HepG2 (cell line): ENCODE measurements around the gene TMUB1. TPM values are rescaled to one million over a fixed set of nuclear protein-coding genes. Genes with fewer than 3 reads are reported as not detected.

Source experiments
- ATM ChIP-seq: fragments of 450-650 bp; IDR thresholded peaks from 2 replicates; pipeline ENCODE4 v1.7.1; 2017; ENCODE audit warnings: mild to moderate bottlenecking, borderline replicate concordance
- GFI1 ChIP-seq: sonication (generic); formaldehyde crosslinking; IDR thresholded peaks from 2 replicates; pipeline ENCODE4 v1.5.0; 2020; ENCODE audit warnings: missing genetic modification reagents, mild to moderate bottlenecking, borderline replicate concordance
- GTF3A ChIP-seq: sonication (generic); formaldehyde crosslinking; conservative IDR thresholded peaks from 2 replicates; pipeline ENCODE4 v1.4.0; 2020; ENCODE audit warnings: mild to moderate bottlenecking, missing genetic modification reagents
- KLF6 ChIP-seq: IDR thresholded peaks from 2 replicates; pipeline ENCODE4 v1.8.0; 2016; ENCODE audit warnings: missing biosample characterization, missing genetic modification reagents
- NFATC3 ChIP-seq: sonication (generic); formaldehyde crosslinking; IDR thresholded peaks from 2 replicates; pipeline ENCODE4 v1.5.1; 2020; ENCODE audit warnings: mild to moderate bottlenecking, missing genetic modification reagents
- NR2F2 ChIP-seq: IDR thresholded peaks from 2 replicates; pipeline ENCODE4 v1.6.1; 2012; ENCODE audit warnings: low read depth, inconsistent platforms, borderline replicate concordance
- SIN3A ChIP-seq: IDR thresholded peaks from 2 replicates; pipeline ENCODE4 v1.6.1; 2011; ENCODE audit warnings: low read depth, mild to moderate bottlenecking, control low read depth, low read length, borderline replicate concordance
- SOX6 ChIP-seq, 2 experiments: fragments of 450-650 bp in 1 of 2; sonication (generic) in 1 of 2; formaldehyde crosslinking in 1 of 2; IDR thresholded peaks; 2 replicates each; pipeline versions ENCODE4 v1.4.0 to v1.6.1; 2017 to 2020; ENCODE audit warnings: antibody characterized with exemption in 1 of 2, mild to moderate bottlenecking in 1 of 2, missing genetic modification reagents in 1 of 2
- polyA plus RNA-seq, 8 experiments: library from polyadenylated mRNA; depleted of rRNA in 3 of 8; stranded (reverse) in 7 of 8; unstranded in 1 of 8; fragments of >200 nt; fragmentation: Illumina TruSeq in 4 of 8; extraction: Trizol in 4 of 8; gene quantifications; 2 replicates each; pipeline versions ENCODE4 v1.2.1 to v1.2.3, GENCODE V29; 2011 to 2016; ENCODE audit warnings: low read depth in 4 of 8, missing spikeins in 1 of 8, mixed read lengths in 1 of 8; ENCODE audit not compliant: insufficient read depth in 1 of 8
- total RNA-seq, 5 experiments: library from RNA; depleted of rRNA; stranded (reverse); fragments of >200 nt; fragmentation: Illumina TruSeq; extraction: Trizol; gene quantifications; 2 replicates each; pipeline ENCODE4 v1.2.3, GENCODE V29; 2016; ENCODE audit warnings: low read depth in 1 of 5
- TF ChIP-seq, protein P1 (sequence below): sonication (generic); formaldehyde crosslinking; IDR thresholded peaks from one replicate; pipeline ENCODE4 v1.5.1; 2020; ENCODE audit warnings: mild to moderate bottlenecking, missing genetic modification reagents; ENCODE audit errors: not compliant biosample characterization
- TF ChIP-seq, protein P2 (sequence below): sonication (generic); formaldehyde crosslinking; IDR thresholded peaks from 2 replicates; pipeline ENCODE4 v1.9.0; 2021; ENCODE audit warnings: missing genetic modification reagents, mild to moderate bottlenecking, borderline replicate concordance
- TF ChIP-seq, protein P3 (sequence below): IDR thresholded peaks from 2 replicates; pipeline ENCODE4 v1.6.1; 2016
- TF ChIP-seq, protein P4 (sequence below), 2 experiments: sonication (generic) in 1 of 2; formaldehyde crosslinking in 1 of 2; IDR thresholded peaks; 2 replicates each; pipeline versions ENCODE4 v1.4.0 to v1.6.1; 2016 to 2020; ENCODE audit warnings: borderline replicate concordance in 1 of 2, low read depth in 1 of 2, mild to moderate bottlenecking in 1 of 2, missing genetic modification reagents in 1 of 2

TMUB1 gene
- total and polyA plus RNA-seq, 2 of the 13 experiments (the other 11 are each of a cell fraction or from before 2014, with no cell fraction given): 44.8 to 51.6 TPM

DNA sequence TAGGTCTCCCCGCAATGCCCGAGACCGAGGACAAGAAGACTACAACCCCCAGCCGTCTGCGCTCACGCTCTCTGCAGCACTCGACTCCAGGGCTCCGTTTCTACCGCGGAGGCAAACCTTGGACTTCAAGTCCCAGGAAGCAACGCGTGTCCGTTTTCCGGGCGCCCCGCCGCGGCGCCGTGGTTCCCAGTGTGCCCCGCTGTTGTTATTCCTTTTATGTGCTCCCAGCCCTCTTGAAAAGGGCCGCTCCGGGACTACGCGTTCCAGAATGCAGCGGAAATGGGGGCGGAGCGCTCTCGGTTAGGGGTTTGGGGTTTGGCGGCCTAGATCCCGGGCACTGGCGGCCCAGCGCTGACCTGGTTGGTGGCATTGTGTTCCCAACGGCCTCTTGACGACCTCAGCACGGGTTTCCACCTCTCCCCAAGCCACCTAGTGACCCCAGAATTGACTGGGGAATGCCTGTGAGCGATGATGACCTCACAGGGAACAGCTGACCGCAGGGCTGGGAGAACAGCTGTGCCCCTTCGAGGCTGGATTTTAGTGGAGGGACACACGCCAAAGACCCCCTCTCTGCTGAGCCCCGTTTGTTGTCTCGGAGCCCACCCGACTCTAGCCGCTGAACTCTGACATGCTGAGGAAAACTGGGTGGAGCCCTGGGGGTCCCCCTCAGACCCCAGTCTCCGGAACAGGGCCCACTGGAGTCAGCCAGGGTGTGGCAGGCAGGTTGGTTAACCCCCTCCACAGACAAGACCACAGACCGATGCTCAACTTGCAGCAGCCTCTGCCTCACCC lies 25.1 kb downstream of the TMUB1 start (continued):
- TF ChIP-seq SIN3A (peak; percentile 66; the same call in 1 of the 2 replicates), KLF6 (CRISPR knock-in tag) (peak; percentile 63; the same call in 1 of the 2 replicates), GFI1 (CRISPR knock-in tag) (no peak), NR2F2 (peak; percentile 11; the same call in 1 of the 2 replicates), ATM (no peak), GTF3A (CRISPR knock-in tag) (no peak), SOX6 (IDR thresholded peaks at IDR 0.05) (no peak), SOX6 (CRISPR knock-in tag; IDR thresholded peaks at IDR 0.05) (peak; percentile 70), NFATC3 (CRISPR knock-in tag) (0 out of 2 replicates have a peak, but pooled peaks have one; percentile 64)
- TF ChIP-seq, protein P1, sequence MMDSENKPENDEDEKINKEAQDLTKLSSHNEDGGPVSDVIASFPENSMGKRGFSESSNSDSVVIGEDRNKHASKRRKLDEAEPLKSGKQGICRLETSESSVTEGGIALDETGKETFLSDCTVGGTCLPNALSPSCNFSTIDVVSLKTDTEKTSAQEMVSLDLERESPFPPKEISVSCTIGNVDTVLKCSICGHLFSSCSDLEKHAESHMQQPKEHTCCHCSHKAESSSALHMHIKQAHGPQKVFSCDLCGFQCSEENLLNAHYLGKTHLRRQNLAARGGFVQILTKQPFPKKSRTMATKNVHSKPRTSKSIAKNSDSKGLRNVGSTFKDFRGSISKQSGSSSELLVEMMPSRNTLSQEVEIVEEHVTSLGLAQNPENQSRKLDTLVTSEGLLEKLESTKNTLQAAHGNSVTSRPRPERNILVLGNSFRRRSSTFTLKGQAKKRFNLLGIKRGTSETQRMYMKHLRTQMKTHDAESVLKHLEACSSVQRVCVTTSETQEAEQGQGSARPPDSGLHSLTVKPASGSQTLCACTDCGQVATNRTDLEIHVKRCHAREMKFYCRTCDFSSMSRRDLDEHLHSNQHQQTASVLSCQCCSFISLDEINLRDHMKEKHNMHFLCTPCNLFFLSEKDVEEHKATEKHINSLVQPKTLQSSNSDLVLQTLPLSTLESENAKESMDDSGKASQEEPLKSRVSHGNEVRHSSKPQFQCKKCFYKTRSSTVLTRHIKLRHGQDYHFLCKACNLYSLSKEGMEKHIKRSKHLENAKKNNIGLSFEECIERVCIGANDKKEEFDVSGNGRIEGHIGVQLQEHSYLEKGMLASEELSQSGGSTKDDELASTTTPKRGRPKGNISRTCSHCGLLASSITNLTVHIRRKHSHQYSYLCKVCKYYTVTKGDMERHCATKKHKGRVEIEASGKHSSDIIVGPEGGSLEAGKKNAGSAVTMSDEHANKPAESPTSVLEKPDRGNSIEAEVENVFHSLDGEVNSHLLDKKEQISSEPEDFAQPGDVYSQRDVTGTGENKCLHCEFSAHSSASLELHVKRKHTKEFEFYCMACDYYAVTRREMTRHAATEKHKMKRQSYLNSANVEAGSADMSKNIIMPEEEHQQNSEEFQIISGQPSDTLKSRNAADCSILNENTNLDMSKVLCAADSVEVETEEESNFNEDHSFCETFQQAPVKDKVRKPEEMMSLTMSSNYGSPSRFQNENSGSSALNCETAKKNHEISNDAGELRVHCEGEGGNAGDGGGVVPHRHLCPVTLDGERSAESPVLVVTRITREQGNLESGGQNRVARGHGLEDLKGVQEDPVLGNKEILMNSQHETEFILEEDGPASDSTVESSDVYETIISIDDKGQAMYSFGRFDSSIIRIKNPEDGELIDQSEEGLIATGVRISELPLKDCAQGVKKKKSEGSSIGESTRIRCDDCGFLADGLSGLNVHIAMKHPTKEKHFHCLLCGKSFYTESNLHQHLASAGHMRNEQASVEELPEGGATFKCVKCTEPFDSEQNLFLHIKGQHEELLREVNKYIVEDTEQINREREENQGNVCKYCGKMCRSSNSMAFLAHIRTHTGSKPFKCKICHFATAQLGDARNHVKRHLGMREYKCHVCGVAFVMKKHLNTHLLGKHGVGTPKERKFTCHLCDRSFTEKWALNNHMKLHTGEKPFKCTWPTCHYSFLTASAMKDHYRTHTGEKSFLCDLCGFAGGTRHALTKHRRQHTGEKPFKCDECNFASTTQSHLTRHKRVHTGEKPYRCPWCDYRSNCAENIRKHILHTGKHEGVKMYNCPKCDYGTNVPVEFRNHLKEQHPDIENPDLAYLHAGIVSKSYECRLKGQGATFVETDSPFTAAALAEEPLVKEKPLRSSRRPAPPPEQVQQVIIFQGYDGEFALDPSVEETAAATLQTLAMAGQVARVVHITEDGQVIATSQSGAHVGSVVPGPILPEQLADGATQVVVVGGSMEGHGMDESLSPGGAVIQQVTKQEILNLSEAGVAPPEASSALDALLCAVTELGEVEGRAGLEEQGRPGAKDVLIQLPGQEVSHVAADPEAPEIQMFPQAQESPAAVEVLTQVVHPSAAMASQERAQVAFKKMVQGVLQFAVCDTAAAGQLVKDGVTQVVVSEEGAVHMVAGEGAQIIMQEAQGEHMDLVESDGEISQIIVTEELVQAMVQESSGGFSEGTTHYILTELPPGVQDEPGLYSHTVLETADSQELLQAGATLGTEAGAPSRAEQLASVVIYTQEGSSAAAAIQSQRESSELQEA (CRISPR knock-in tag): no peak
- TF ChIP-seq, protein P2, sequence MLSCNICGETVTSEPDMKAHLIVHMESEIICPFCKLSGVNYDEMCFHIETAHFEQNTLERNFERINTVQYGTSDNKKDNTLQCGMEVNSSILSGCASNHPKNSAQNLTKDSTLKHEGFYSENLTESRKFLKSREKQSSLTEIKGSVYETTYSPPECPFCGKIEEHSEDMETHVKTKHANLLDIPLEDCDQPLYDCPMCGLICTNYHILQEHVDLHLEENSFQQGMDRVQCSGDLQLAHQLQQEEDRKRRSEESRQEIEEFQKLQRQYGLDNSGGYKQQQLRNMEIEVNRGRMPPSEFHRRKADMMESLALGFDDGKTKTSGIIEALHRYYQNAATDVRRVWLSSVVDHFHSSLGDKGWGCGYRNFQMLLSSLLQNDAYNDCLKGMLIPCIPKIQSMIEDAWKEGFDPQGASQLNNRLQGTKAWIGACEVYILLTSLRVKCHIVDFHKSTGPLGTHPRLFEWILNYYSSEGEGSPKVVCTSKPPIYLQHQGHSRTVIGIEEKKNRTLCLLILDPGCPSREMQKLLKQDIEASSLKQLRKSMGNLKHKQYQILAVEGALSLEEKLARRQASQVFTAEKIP (CRISPR knock-in tag): no peak
- TF ChIP-seq, protein P3, sequence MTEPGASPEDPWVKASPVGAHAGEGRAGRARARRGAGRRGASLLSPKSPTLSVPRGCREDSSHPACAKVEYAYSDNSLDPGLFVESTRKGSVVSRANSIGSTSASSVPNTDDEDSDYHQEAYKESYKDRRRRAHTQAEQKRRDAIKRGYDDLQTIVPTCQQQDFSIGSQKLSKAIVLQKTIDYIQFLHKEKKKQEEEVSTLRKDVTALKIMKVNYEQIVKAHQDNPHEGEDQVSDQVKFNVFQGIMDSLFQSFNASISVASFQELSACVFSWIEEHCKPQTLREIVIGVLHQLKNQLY: no peak
- TF ChIP-seq, protein P4, sequence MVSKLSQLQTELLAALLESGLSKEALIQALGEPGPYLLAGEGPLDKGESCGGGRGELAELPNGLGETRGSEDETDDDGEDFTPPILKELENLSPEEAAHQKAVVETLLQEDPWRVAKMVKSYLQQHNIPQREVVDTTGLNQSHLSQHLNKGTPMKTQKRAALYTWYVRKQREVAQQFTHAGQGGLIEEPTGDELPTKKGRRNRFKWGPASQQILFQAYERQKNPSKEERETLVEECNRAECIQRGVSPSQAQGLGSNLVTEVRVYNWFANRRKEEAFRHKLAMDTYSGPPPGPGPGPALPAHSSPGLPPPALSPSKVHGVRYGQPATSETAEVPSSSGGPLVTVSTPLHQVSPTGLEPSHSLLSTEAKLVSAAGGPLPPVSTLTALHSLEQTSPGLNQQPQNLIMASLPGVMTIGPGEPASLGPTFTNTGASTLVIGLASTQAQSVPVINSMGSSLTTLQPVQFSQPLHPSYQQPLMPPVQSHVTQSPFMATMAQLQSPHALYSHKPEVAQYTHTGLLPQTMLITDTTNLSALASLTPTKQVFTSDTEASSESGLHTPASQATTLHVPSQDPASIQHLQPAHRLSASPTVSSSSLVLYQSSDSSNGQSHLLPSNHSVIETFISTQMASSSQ (IDR thresholded peaks at IDR 0.05; ENCODE audit: low read depth): peak; percentile 59
- TF ChIP-seq, protein P4 (CRISPR knock-in tag; IDR thresholded peaks at IDR 0.05; ENCODE audit: borderline replicate concordance): peak; percentile 79; the same call in 1 of the 2 replicates
